SK-N-SH treated with all-trans-retinoic acid at 6 μM for 48 hours (cell line): ENCODE results near the gene GAS2.

ENCODE experiments used
- ATAC-seq: fragments of 200-7000 bp; cut with Tn5 transposase; 3 replicates; pipeline ENCODE4 v1.9.1; 2020; ENCODE audit warnings: mild to moderate bottlenecking, moderate library complexity
- ARNTL ChIP-seq: fragments of 450-650 bp; formaldehyde crosslinking; IDR thresholded peaks from 2 replicates; pipeline ENCODE4 v1.5.0; 2020; ENCODE audit warnings: low read depth, mild to moderate bottlenecking, moderate library complexity, borderline replicate concordance
- BACH2 ChIP-seq: fragments of 250-450 bp; sonication (Bioruptor Pico); IDR thresholded peaks from 2 replicates; pipeline ENCODE4 v1.9.0; 2021; ENCODE audit warnings: mild to moderate bottlenecking, borderline replicate concordance
- CSDC2 ChIP-seq: fragments of 250-450 bp; sonication (Bioruptor Pico); IDR thresholded peaks from 2 replicates; pipeline ENCODE4 v1.5.0; 2020; ENCODE audit warnings: mild to moderate bottlenecking, moderate library complexity
- ESRRG ChIP-seq: fragments of 250-450 bp; sonication (Bioruptor Pico); IDR thresholded peaks from 2 replicates; pipeline ENCODE4 v1.6.1; 2021; ENCODE audit warnings: mild to moderate bottlenecking
- GLIS3 ChIP-seq: fragments of 250-450 bp; sonication (Bioruptor Pico); IDR thresholded peaks from 2 replicates; pipeline ENCODE4 v1.5.0; 2020; ENCODE audit warnings: mild to moderate bottlenecking, moderate library complexity
- ISL1 ChIP-seq: fragments of 250-450 bp; sonication (Bioruptor Pico); IDR thresholded peaks from 2 replicates; pipeline ENCODE4 v2.1.2; 2022; ENCODE audit warnings: mild to moderate bottlenecking, moderate library complexity
- OSR1 ChIP-seq: fragments of 250-450 bp; sonication (Bioruptor Pico); IDR thresholded peaks from 2 replicates; pipeline ENCODE4 v1.8.0; 2022; ENCODE audit warnings: moderate library complexity, mild to moderate bottlenecking, inconsistent platforms
- PPARA ChIP-seq: fragments of 250-450 bp; sonication (Bioruptor Pico); IDR thresholded peaks from 2 replicates; pipeline ENCODE4 v1.5.0; 2020; ENCODE audit warnings: mild to moderate bottlenecking, borderline replicate concordance
- RARB ChIP-seq: fragments of 250-450 bp; sonication (Bioruptor Pico); IDR thresholded peaks from 2 replicates; pipeline ENCODE4 v1.8.0; 2021; ENCODE audit warnings: mild to moderate bottlenecking, moderate library complexity
- SNAI2 ChIP-seq: fragments of 250-450 bp; sonication (Bioruptor Pico); IDR thresholded peaks from 2 replicates; pipeline ENCODE4 v1.5.0; 2020; ENCODE audit warnings: mild to moderate bottlenecking, moderate library complexity
- TCF4 ChIP-seq: fragments of 250-450 bp; sonication (Bioruptor Pico); IDR thresholded peaks from 2 replicates; pipeline ENCODE4 v1.8.0; 2021; ENCODE audit warnings: mild to moderate bottlenecking, moderate library complexity, borderline replicate concordance
- TOX ChIP-seq: fragments of 250-450 bp; sonication (Bioruptor Pico); IDR thresholded peaks from 2 replicates; pipeline ENCODE4 v1.8.0; 2021; ENCODE audit warnings: mild to moderate bottlenecking, moderate library complexity, borderline replicate concordance
- ZC3H10 ChIP-seq: fragments of 250-450 bp; sonication (Bioruptor Pico); IDR thresholded peaks from 2 replicates; pipeline ENCODE4 v1.5.1; 2021; ENCODE audit warnings: mild to moderate bottlenecking, moderate library complexity
- ZFP3 ChIP-seq: fragments of 250-450 bp; sonication (Bioruptor Pico); IDR thresholded peaks from 2 replicates; pipeline ENCODE4 v1.5.0; 2020; ENCODE audit warnings: mild to moderate bottlenecking, moderate library complexity
- ZFP30 ChIP-seq: fragments of 450-650 bp; formaldehyde crosslinking; IDR thresholded peaks from 2 replicates; pipeline ENCODE4 v1.5.0; 2022; ENCODE audit warnings: mild to moderate bottlenecking, moderate library complexity
- ZNF70 ChIP-seq: fragments of 450-650 bp; formaldehyde crosslinking; IDR thresholded peaks from 2 replicates; pipeline ENCODE4 v1.5.0; 2020; ENCODE audit warnings: mild to moderate bottlenecking, moderate library complexity
- ZNF8 ChIP-seq: fragments of 450-650 bp; formaldehyde crosslinking; IDR thresholded peaks from 2 replicates; pipeline ENCODE4 v1.5.0; 2020; ENCODE audit warnings: mild to moderate bottlenecking, moderate library complexity
- TF ChIP-seq, protein P1 (sequence below): fragments of 250-450 bp; sonication (Bioruptor Pico); IDR thresholded peaks from 2 replicates; pipeline ENCODE4 v1.5.1; 2020; ENCODE audit warnings: low read depth, mild to moderate bottlenecking, moderate library complexity
- TF ChIP-seq, protein P2 (sequence below): fragments of 250-450 bp; sonication (Bioruptor Pico); IDR thresholded peaks from 2 replicates; pipeline ENCODE4 v1.8.0; 2021; ENCODE audit warnings: low read depth, mild to moderate bottlenecking, moderate library complexity, borderline replicate concordance
- TF ChIP-seq, protein P3 (sequence below): fragments of 250-450 bp; sonication (Bioruptor Pico); IDR thresholded peaks from 2 replicates; pipeline ENCODE4 v1.5.1; 2021; ENCODE audit warnings: mild to moderate bottlenecking, moderate library complexity
- TF ChIP-seq, protein P4 (sequence below): fragments of 250-450 bp; sonication (Bioruptor Pico); IDR thresholded peaks from 2 replicates; pipeline ENCODE4 v1.5.0; 2020; ENCODE audit warnings: mild to moderate bottlenecking, moderate library complexity
- TF ChIP-seq, protein P5 (sequence below): fragments of 250-450 bp; sonication (Bioruptor Pico); IDR thresholded peaks from 2 replicates; pipeline ENCODE4 v1.8.0; 2020; ENCODE audit warnings: mild to moderate bottlenecking, moderate library complexity, borderline replicate concordance

Gene GAS2

DNA sequence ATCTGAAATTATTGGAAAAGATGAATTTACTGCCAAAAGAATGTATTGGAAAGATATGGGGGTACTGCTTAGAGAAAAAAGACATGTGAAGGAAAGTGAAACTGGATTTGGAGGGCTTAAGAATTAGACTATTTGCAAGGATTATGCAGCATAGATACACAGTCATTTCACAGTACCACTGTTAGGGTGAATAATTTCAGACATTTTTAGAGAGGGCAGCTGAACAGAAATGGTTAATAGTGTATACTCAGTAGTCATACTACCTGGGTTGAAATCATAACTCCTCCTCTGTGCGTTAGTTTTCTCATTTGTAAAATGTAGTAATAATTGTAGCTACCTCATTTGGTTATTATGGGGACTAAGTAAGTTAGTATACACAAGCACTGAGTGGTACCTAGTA lies 33.0 kb downstream of the GAS2 start:
- ATAC-seq, result no peak
- no peak for TF ChIP-seq SNAI2 (CRISPR knock-in tag)
- TF ChIP-seq, protein P1, sequence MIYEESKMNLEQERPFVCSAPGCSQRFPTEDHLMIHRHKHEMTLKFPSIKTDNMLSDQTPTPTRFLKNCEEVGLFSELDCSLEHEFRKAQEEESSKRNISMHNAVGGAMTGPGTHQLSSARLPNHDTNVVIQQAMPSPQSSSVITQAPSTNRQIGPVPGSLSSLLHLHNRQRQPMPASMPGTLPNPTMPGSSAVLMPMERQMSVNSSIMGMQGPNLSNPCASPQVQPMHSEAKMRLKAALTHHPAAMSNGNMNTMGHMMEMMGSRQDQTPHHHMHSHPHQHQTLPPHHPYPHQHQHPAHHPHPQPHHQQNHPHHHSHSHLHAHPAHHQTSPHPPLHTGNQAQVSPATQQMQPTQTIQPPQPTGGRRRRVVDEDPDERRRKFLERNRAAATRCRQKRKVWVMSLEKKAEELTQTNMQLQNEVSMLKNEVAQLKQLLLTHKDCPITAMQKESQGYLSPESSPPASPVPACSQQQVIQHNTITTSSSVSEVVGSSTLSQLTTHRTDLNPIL (CRISPR knock-in tag), result no peak
- TF ChIP-seq ARNTL, result no peak
- no peak for TF ChIP-seq BACH2 (CRISPR knock-in tag)
- TF ChIP-seq, protein P2, sequence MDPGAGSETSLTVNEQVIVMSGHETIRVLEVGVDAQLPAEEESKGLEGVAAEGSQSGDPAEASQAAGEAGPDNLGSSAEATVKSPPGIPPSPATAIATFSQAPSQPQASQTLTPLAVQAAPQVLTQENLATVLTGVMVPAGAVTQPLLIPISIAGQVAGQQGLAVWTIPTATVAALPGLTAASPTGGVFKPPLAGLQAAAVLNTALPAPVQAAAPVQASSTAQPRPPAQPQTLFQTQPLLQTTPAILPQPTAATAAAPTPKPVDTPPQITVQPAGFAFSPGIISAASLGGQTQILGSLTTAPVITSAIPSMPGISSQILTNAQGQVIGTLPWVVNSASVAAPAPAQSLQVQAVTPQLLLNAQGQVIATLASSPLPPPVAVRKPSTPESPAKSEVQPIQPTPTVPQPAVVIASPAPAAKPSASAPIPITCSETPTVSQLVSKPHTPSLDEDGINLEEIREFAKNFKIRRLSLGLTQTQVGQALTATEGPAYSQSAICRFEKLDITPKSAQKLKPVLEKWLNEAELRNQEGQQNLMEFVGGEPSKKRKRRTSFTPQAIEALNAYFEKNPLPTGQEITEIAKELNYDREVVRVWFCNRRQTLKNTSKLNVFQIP (CRISPR knock-in tag), result no peak
- no peak for TF ChIP-seq OSR1 (CRISPR knock-in tag)
- TF ChIP-seq CSDC2 (CRISPR knock-in tag), result no peak
- TF ChIP-seq ZC3H10 (CRISPR knock-in tag), result no peak
- no peak for TF ChIP-seq TOX (CRISPR knock-in tag)
- no peak for TF ChIP-seq PPARA

DNA sequence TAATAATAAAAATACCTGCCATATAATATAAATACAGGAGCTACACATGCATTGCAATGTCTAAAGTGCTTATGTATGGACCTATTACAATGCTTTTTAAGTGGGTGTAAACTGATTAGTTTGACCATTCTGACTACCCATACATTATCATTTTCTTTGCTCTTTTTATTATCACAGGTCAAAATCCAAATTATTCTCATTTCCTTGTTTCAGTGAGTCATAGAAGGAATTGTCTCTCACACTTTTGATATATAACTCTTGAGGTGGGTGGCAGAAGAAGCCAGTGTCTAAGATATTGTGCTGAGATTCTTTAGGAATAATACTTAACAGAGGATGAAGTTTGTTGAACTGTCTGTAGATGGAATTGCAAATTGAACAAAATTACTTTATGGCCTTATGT lies 35.6 kb downstream of the GAS2 start:
- TF ChIP-seq CSDC2 (CRISPR knock-in tag) (no peak), RARB (no peak), ZNF8 (CRISPR knock-in tag) (no peak), ZNF70 (CRISPR knock-in tag) (no peak), ZFP30 (CRISPR knock-in tag) (no peak), OSR1 (CRISPR knock-in tag) (no peak), SNAI2 (CRISPR knock-in tag) (no peak), PPARA (no peak), GLIS3 (CRISPR knock-in tag) (no peak)
- TF ChIP-seq, protein P3, sequence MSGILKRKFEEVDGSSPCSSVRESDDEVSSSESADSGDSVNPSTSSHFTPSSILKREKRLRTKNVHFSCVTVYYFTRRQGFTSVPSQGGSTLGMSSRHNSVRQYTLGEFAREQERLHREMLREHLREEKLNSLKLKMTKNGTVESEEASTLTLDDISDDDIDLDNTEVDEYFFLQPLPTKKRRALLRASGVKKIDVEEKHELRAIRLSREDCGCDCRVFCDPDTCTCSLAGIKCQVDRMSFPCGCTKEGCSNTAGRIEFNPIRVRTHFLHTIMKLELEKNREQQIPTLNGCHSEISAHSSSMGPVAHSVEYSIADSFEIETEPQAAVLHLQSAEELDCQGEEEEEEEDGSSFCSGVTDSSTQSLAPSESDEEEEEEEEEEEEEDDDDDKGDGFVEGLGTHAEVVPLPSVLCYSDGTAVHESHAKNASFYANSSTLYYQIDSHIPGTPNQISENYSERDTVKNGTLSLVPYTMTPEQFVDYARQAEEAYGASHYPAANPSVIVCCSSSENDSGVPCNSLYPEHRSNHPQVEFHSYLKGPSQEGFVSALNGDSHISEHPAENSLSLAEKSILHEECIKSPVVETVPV, result no peak
- TF ChIP-seq, protein P4, sequence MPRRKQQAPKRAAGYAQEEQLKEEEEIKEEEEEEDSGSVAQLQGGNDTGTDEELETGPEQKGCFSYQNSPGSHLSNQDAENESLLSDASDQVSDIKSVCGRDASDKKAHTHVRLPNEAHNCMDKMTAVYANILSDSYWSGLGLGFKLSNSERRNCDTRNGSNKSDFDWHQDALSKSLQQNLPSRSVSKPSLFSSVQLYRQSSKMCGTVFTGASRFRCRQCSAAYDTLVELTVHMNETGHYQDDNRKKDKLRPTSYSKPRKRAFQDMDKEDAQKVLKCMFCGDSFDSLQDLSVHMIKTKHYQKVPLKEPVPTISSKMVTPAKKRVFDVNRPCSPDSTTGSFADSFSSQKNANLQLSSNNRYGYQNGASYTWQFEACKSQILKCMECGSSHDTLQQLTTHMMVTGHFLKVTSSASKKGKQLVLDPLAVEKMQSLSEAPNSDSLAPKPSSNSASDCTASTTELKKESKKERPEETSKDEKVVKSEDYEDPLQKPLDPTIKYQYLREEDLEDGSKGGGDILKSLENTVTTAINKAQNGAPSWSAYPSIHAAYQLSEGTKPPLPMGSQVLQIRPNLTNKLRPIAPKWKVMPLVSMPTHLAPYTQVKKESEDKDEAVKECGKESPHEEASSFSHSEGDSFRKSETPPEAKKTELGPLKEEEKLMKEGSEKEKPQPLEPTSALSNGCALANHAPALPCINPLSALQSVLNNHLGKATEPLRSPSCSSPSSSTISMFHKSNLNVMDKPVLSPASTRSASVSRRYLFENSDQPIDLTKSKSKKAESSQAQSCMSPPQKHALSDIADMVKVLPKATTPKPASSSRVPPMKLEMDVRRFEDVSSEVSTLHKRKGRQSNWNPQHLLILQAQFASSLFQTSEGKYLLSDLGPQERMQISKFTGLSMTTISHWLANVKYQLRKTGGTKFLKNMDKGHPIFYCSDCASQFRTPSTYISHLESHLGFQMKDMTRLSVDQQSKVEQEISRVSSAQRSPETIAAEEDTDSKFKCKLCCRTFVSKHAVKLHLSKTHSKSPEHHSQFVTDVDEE (CRISPR knock-in tag), result no peak
- TF ChIP-seq, protein P5, sequence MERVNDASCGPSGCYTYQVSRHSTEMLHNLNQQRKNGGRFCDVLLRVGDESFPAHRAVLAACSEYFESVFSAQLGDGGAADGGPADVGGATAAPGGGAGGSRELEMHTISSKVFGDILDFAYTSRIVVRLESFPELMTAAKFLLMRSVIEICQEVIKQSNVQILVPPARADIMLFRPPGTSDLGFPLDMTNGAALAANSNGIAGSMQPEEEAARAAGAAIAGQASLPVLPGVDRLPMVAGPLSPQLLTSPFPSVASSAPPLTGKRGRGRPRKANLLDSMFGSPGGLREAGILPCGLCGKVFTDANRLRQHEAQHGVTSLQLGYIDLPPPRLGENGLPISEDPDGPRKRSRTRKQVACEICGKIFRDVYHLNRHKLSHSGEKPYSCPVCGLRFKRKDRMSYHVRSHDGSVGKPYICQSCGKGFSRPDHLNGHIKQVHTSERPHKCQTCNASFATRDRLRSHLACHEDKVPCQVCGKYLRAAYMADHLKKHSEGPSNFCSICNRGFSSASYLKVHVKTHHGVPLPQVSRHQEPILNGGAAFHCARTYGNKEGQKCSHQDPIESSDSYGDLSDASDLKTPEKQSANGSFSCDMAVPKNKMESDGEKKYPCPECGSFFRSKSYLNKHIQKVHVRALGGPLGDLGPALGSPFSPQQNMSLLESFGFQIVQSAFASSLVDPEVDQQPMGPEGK, result no peak
- ATAC-seq, result no peak

DNA sequence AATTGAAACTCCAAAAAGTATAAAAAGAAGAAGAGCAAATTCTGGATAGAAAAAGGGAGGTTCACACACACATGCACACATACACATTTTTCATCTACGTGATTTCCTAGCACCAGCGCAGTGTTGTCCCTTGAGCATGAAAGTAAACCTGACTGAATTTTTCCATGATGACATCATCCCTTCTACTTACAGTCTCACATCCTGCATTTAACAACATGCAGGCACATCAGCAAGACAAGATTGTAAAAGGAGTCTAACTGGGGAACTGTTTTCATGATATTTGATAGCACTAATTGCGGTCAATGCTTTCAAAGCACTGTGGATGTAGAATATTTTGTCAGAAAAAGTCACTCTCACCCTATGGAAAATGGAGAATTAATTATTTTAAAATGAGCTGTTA lies 36.6 kb downstream of the GAS2 start:
- TF ChIP-seq CSDC2 (CRISPR knock-in tag), result peak; percentile 83; the same call in 1 of the 2 replicates
- TF ChIP-seq SNAI2 (CRISPR knock-in tag), result peak; percentile 71; the same call in 1 of the 2 replicates
- TF ChIP-seq ESRRG (CRISPR knock-in tag), result no peak
- TF ChIP-seq GLIS3 (CRISPR knock-in tag), result no peak
- no peak for TF ChIP-seq OSR1 (CRISPR knock-in tag)
- TF ChIP-seq, protein P1 (CRISPR knock-in tag), result peak; percentile 71; the same call in 1 of the 2 replicates
- TF ChIP-seq ZNF70 (CRISPR knock-in tag), result no peak
- TF ChIP-seq, protein P3, result no peak
- peak; percentile 26; the same call in 1 of the 2 replicates for TF ChIP-seq ISL1 (CRISPR knock-in tag)
- TF ChIP-seq ZNF8 (CRISPR knock-in tag), result no peak
- no peak for TF ChIP-seq TCF4 (CRISPR knock-in tag)
- peak; percentile 62; the same call in 1 of the 2 replicates for TF ChIP-seq ZFP3
- ATAC-seq, result peak; percentile 79
